PC-9 (cell line): ENCODE data around the gene PALM.

Experiments used
- EZH2 ChIP-seq: fragments of 200-600 bp; sonication (generic); IDR thresholded peaks from 2 replicates; pipeline ENCODE4 v1.8.0; 2017; ENCODE audit warnings: antibody characterized with exemption, low read depth
- TF ChIP-seq, protein P1 (sequence below): fragments of 200-600 bp; sonication (generic); conservative IDR thresholded peaks from 2 replicates; pipeline ENCODE4 v1.6.1; 2017; ENCODE audit warnings: mixed run types, antibody characterized with exemption, mild to moderate bottlenecking, moderate library complexity

DNA sequence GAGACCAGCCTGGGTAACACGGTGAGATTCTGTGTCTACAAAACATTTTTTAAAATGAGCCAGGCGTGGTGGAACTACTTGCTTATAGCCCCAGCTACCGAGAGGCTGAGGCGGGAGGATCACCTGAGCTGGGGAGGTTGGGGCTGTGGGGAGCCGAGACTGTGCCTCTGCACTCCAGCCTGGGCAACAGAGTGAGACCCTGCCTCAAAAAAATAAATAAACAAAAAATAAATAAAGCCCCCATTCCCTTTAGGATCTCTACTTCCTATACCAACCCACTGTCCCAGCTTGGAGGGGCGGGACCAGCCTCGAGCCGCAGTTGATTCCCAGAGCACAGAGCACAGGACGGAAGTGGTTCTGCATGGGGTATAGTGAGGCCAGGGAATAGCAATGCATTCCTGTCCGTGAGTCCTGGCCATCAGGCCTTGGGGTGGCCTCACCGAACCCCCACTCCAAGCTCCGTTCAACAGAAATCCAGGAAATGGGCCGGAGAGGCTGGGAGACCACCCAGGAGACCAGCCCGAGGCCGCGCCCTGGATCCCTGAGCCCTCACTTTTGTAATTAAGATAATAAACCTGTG is 83.7 kb downstream of the PALM start:
- TF ChIP-seq, protein P1, sequence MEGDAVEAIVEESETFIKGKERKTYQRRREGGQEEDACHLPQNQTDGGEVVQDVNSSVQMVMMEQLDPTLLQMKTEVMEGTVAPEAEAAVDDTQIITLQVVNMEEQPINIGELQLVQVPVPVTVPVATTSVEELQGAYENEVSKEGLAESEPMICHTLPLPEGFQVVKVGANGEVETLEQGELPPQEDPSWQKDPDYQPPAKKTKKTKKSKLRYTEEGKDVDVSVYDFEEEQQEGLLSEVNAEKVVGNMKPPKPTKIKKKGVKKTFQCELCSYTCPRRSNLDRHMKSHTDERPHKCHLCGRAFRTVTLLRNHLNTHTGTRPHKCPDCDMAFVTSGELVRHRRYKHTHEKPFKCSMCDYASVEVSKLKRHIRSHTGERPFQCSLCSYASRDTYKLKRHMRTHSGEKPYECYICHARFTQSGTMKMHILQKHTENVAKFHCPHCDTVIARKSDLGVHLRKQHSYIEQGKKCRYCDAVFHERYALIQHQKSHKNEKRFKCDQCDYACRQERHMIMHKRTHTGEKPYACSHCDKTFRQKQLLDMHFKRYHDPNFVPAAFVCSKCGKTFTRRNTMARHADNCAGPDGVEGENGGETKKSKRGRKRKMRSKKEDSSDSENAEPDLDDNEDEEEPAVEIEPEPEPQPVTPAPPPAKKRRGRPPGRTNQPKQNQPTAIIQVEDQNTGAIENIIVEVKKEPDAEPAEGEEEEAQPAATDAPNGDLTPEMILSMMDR, result no peak
- TF ChIP-seq EZH2, result no peak
